Thymus (tissue), 11 donors: Measurements from ENCODE around the gene UCHL5. TPM values are rescaled to one million over a fixed set of nuclear protein-coding genes. Genes with fewer than 3 reads are reported as not detected.
"Not testable (repeated sequence)": the region's sequence is repeated elsewhere in the genome, so short reads cannot be mapped to it uniquely, and the experiment has no call there.

ENCODE experiments used
- DNase-seq, 9 donors: peaks; one replicate each; pipeline ENCODE4 v3.0.0-alpha.2; 2013; ENCODE audit warnings: low spot score in 9 of 9, low read depth in 6 of 9, missing footprints in 1 of 9
- H3K27ac ChIP-seq, 2 donors: one replicate each; pipeline ENCODE4 v1.5.1; 2013; ENCODE audit warnings: control low read depth in 1 of 2, low read depth in 1 of 2, low read length in 1 of 2, mild to moderate bottlenecking in 1 of 2, moderate library complexity in 1 of 2
- H3K27me3 ChIP-seq, 2 donors: one replicate each; pipeline ENCODE4 v1.5.1; 2013; ENCODE audit warnings: low read length in 1 of 2; ENCODE audit not compliant: control insufficient read depth in 2 of 2, insufficient read depth in 1 of 2
- H3K36me3 ChIP-seq, 2 donors: one replicate each; pipeline ENCODE4 v1.5.1; 2013; ENCODE audit warnings: low read length in 1 of 2, mild to moderate bottlenecking in 1 of 2, moderate library complexity in 1 of 2; ENCODE audit not compliant: control insufficient read depth in 2 of 2, insufficient read depth in 2 of 2
- H3K4me1 ChIP-seq, 2 donors: one replicate each; pipeline ENCODE4 v1.5.1; 2013; ENCODE audit warnings: low read length in 2 of 2; ENCODE audit not compliant: control insufficient read depth in 2 of 2, insufficient read depth in 2 of 2
- H3K4me3 ChIP-seq, 2 donors: one replicate each; pipeline ENCODE4 v1.5.1; 2013; ENCODE audit warnings: low read length in 2 of 2, control low read depth in 1 of 2, mild to moderate bottlenecking in 1 of 2
- H3K9me3 ChIP-seq, 2 donors: one replicate each; pipeline ENCODE4 v1.5.1; 2013; ENCODE audit warnings: low read length in 1 of 2, mild to moderate bottlenecking in 1 of 2; ENCODE audit not compliant: control insufficient read depth in 2 of 2, insufficient read depth in 1 of 2
- WGBS: extraction: QIAGEN DNeasy Blood & Tissue Kit; methylation state at CpG from one replicate; pipeline ENCODE4 v1.1.7; 2013; 5-methylcytosine and 5-hydroxymethylcytosine counted together
- polyA plus RNA-seq: library from polyadenylated mRNA; stranded (reverse); fragments of 200-250 nt; gene quantifications from one replicate; pipeline ENCODE4 v1.2.3, GENCODE V29; 2013
- total RNA-seq: library from RNA; stranded (reverse); fragments of 120-200 nt; gene quantifications from one replicate; pipeline ENCODE4 v1.2.4, GENCODE V29; 2013
- donor health status: healthy.

UCHL5 gene
- total and polyA plus RNA-seq, 2 donors, result 17.4 to 24.5 TPM

- not testable (repeated sequence) for H3K36me3 ChIP-seq, H3K4me3 ChIP-seq, H3K4me1 ChIP-seq, H3K9me3 ChIP-seq, H3K27me3 ChIP-seq, H3K27ac ChIP-seq, DNase-seq
- WGBS, result 97% methylated on average over 9 of the region's 9 CpGs
Measured at GRCh38 chr1:193032643-193033427, 26.3 kb downstream of the UCHL5 start.

- 95% methylated on average over 2 of the region's 2 CpGs for WGBS
- Histone ChIP-seq H3K36me3 (peaks cover 0 to 15% of the 10 kb centered on the region in 2 donors), H3K4me3 (no peak overlapping the region), H3K27me3 (no peaks in the 10 kb centered on the region), H3K4me1 (no peaks in the 10 kb centered on the region), H3K27ac (no peak overlapping the region), H3K9me3 (no peaks in the 10 kb centered on the region)
- DNase-seq, result peak in 1 of 9 donors; percentile 12
Measured at GRCh38 chr1:193031431-193031830, 27.7 kb downstream of the UCHL5 start.

GRCh38 chr1:193030280-193030679 is 28.9 kb downstream of the UCHL5 start:
- Histone ChIP-seq H3K27ac (no peak overlapping the region), H3K9me3 (no peaks in the 10 kb centered on the region), H3K36me3 (peaks cover 0 to 23% of the 10 kb centered on the region in 2 donors), H3K27me3 (no peaks in the 10 kb centered on the region), H3K4me3 (no peak overlapping the region), H3K4me1 (no peaks in the 10 kb centered on the region)
- DNase-seq, result no peak
- WGBS, result 97% methylated on average over 1 of the region's 1 CpG

GRCh38 chr1:193025218-193025617 is 33.9 kb downstream of the UCHL5 start:
- no peaks in the 10 kb centered on the region for H3K9me3 ChIP-seq
- no peak overlapping the region for H3K27ac ChIP-seq
- no peak overlapping the region for H3K4me3 ChIP-seq
- no peaks in the 10 kb centered on the region for H3K4me1 ChIP-seq
- no peak for DNase-seq
- H3K27me3 ChIP-seq, result no peaks in the 10 kb centered on the region
- peaks cover 0 to 36% of the 10 kb centered on the region in 2 donors for H3K36me3 ChIP-seq

GRCh38 chr1:193019442-193020026 is 39.6 kb downstream of the UCHL5 start:
- no peaks in the 10 kb centered on the region for H3K9me3 ChIP-seq
- H3K36me3 ChIP-seq, result peaks cover 0 to 13% of the 10 kb centered on the region in 2 donors
- no peaks in the 10 kb centered on the region for H3K27me3 ChIP-seq
- no peak overlapping the region for H3K4me3 ChIP-seq
- peak in 8 of 9 donors; percentile 20 to 69 (median 28) for DNase-seq
- no peak overlapping the region for H3K27ac ChIP-seq
- no peaks in the 10 kb centered on the region for H3K4me1 ChIP-seq

GRCh38 chr1:193016788-193017187 is 42.4 kb downstream of the UCHL5 start:
- no peaks in the 10 kb centered on the region for H3K27me3 ChIP-seq

GRCh38 chr1:193014400-193014799 is 44.8 kb downstream of the UCHL5 start:
- no peak overlapping the region for H3K4me3 ChIP-seq
- no peaks in the 10 kb centered on the region for H3K9me3 ChIP-seq
- H3K27ac ChIP-seq, result no peak overlapping the region
- no peaks in the 10 kb centered on the region for H3K4me1 ChIP-seq
- peaks cover 0 to 4% of the 10 kb centered on the region in 2 donors for H3K36me3 ChIP-seq
- no peaks in the 10 kb centered on the region for H3K27me3 ChIP-seq
- no peak for DNase-seq
- WGBS, result 98% methylated on average over 2 of the region's 2 CpGs

More at GRCh38 chr1:193016788-193017187, 42.4 kb downstream of the UCHL5 start:
- Histone ChIP-seq H3K4me1 (no peaks in the 10 kb centered on the region), H3K4me3 (no peak overlapping the region), H3K27ac (no peak overlapping the region), H3K9me3 (no peaks in the 10 kb centered on the region), H3K36me3 (peaks cover 0 to 4% of the 10 kb centered on the region in 2 donors)
- DNase-seq, result no peak

- no peak overlapping the region for H3K4me3 ChIP-seq
- peaks cover 0 to 4% of the 10 kb centered on the region in 2 donors for H3K36me3 ChIP-seq
- no peak for DNase-seq
- H3K9me3 ChIP-seq, result no peaks in the 10 kb centered on the region
- no peaks in the 10 kb centered on the region for H3K27me3 ChIP-seq
- H3K4me1 ChIP-seq, result no peaks in the 10 kb centered on the region
- no peak overlapping the region for H3K27ac ChIP-seq
- 97% methylated on average over 7 of the region's 7 CpGs for WGBS
Measured at GRCh38 chr1:193013707-193014106, 45.5 kb downstream of the UCHL5 start.

- Histone ChIP-seq H3K4me1 (no peaks in the 10 kb centered on the region), H3K9me3 (no peaks in the 10 kb centered on the region), H3K27me3 (no peaks in the 10 kb centered on the region), H3K36me3 (peaks cover 0 to 4% of the 10 kb centered on the region in 2 donors), H3K4me3 (no peak overlapping the region), H3K27ac (no peak overlapping the region)
- DNase-seq, result no peak
- 94% methylated on average over 2 of the region's 2 CpGs for whole genome bisulfite sequencing
Measured at GRCh38 chr1:193013005-193013404, 46.2 kb downstream of the UCHL5 start.
